HCT116 (cell line): Measurements from ENCODE around the gene AOPEP.

Experiments
- ATF3 ChIP-seq: IDR thresholded peaks from 2 replicates; pipeline ENCODE4 v1.6.1; 2012
- CTCF ChIP-seq, 3 experiments: fragments of 200-600 bp in 1 of 3; sonication (generic) in 1 of 3; IDR thresholded peaks in 2 of 3; conservative IDR thresholded peaks in 1 of 3; 2 replicates each; pipeline ENCODE4 v1.5.1; 2012 to 2017; ENCODE audit warnings: low read depth in 2 of 3, low read length in 2 of 3, antibody characterized with exemption in 1 of 3, borderline replicate concordance in 1 of 3, control low read depth in 1 of 3, mild to moderate bottlenecking in 1 of 3, mixed read lengths in 1 of 3, mixed run types in 1 of 3, moderate library complexity in 1 of 3; ENCODE audit not compliant: insufficient read depth in 1 of 3
- EZH2 ChIP-seq: fragments of 200-600 bp; sonication (generic); IDR thresholded peaks from 2 replicates; pipeline ENCODE4 v1.6.1; 2017; ENCODE audit warnings: antibody characterized with exemption, mixed run types
- EZH2phosphoT487 ChIP-seq: fragments of 200-600 bp; IDR thresholded peaks from 2 replicates; pipeline ENCODE4 v1.6.1; 2018; ENCODE audit warnings: antibody characterized with exemption, borderline replicate concordance
- POLR2A ChIP-seq: IDR thresholded peaks from 2 replicates; pipeline ENCODE4 v1.7.0; 2011; ENCODE audit warnings: borderline replicate concordance; ENCODE audit not compliant: insufficient read depth, insufficient read length; ENCODE audit errors: extremely low read depth
- POLR2AphosphoS5 ChIP-seq: IDR thresholded peaks from 2 replicates; pipeline ENCODE4 v1.6.1; 2011; ENCODE audit warnings: mild to moderate bottlenecking, low read depth, low read length, moderate library complexity
- REST ChIP-seq: IDR thresholded peaks from 2 replicates; pipeline ENCODE4 v1.6.1; 2012; ENCODE audit warnings: low read depth
- ZBTB33 ChIP-seq: IDR thresholded peaks from 2 replicates; pipeline ENCODE4 v1.6.1; 2011; ENCODE audit warnings: mild to moderate bottlenecking, low read length, moderate library complexity; ENCODE audit not compliant: insufficient replicate concordance; ENCODE audit errors: extremely low read depth

- TF ChIP-seq CTCF (IDR thresholded peaks at IDR 0.05 in 2 of 3, conservative IDR thresholded peaks at IDR 0.05 in 1 of 3; ENCODE audit: borderline replicate concordance in 1 of 3, insufficient read depth in 1 of 3, low read depth in 2 of 3, low read length in 2 of 3) (no peak), EZH2phosphoT487 (no peak), REST (no peak), ATF3 (no peak), EZH2 (no peak), POLR2AphosphoS5 (no peak), POLR2A (no peak), ZBTB33 (no peak)
These were observed 95.8 kb downstream of the AOPEP start for GRCh38 chr9:94822273-94822672.
